Measurements from ENCODE around the gene GLRX. TPM values are rescaled to one million over a fixed set of nuclear protein-coding genes. Genes with fewer than 3 reads are reported as not detected.

The GLRX gene
- total and polyA plus RNA-seq, 10 of the 15 experiments (the other 5 are each of a cell fraction or from before 2014, with no cell fraction given), result 63.0 to 366 (median 186) TPM

GRCh38 chr5:95778713-95779436, 43.7 kb downstream of the GLRX start:
- ATAC-seq (no peak), FAIRE-seq (no peak), DNase-seq (ENCODE audit: low read depth, low spot score) (no peak)
- TF ChIP-seq IRF4 (IDR thresholded peaks at IDR 0.05; ENCODE audit: low read depth, low read length) (no peak), E2F8 (IDR thresholded peaks at IDR 0.05; ENCODE audit: low read depth, partially characterized antibody) (no peak), SIN3A (IDR thresholded peaks at IDR 0.05; ENCODE audit: low read depth, low read length) (no peak), ZNF384 (IDR thresholded peaks at IDR 0.05; ENCODE audit: borderline replicate concordance, low read depth, low read length) (no peak), ZBTB11 (CRISPR knock-in tag; IDR thresholded peaks at IDR 0.05) (no peak), ZBTB40 (IDR thresholded peaks at IDR 0.05; ENCODE audit: borderline replicate concordance) (no peak), ETV6 (conservative IDR thresholded peaks at IDR 0.05 in 1 of 2, IDR thresholded peaks at IDR 0.05 in 1 of 2; ENCODE audit: borderline replicate concordance in 1 of 2, low read depth in 1 of 2) (no peak), ZBED1 (IDR thresholded peaks at IDR 0.05; ENCODE audit: borderline replicate concordance) (no peak), USF2 (IDR thresholded peaks at IDR 0.05; ENCODE audit: borderline replicate concordance, low read depth, low read length) (no peak)
- no peaks in the 10 kb centered on the region for H3K27me3 ChIP-seq (replicated peaks in 1 of 2; ENCODE audit: control insufficient read depth in 2 of 2, insufficient read depth in 2 of 2, low read length in 1 of 2)
- no peak overlapping the region for H3K9ac ChIP-seq (ENCODE audit: control insufficient read depth, insufficient read depth, low read length)
- no peak overlapping the region for H3K4me2 ChIP-seq (ENCODE audit: control insufficient read depth, insufficient read depth)
- H4K20me1 ChIP-seq (ENCODE audit: control insufficient read depth, insufficient read depth), result no peaks in the 10 kb centered on the region
- no peaks in the 10 kb centered on the region for H3K36me3 ChIP-seq (ENCODE audit: control insufficient read depth in 2 of 2, insufficient read depth in 2 of 2, low read length in 1 of 2)
- in situ Hi-C loops (cut with MboI), result loop anchor here (5.0 kb wide), 1 partner anchor 68 kb away; no protein-coding TSS in a partner anchor
- no peaks in the 10 kb centered on the region for H3K79me2 ChIP-seq (ENCODE audit: control insufficient read depth, insufficient read depth, low read length)
- H3K4me3 ChIP-seq, result no peak overlapping the region
- no peak overlapping the region for H3K27ac ChIP-seq (ENCODE audit: control insufficient read depth, insufficient read depth)
- intact Hi-C loops (cut with micrococcal nuclease; ENCODE audit: unreplicated experiment), result no loop called here
- POLR2A ChIA-PET, result interaction anchor here (0.6 to 1.4 kb wide), 4 partner anchors 9 to 557 kb away, joined by 3 read pairs; no protein-coding TSS in a partner anchor
- WGBS (ENCODE audit: insufficient coverage, insufficient replicate concordance, low lambda C conversion rate, missing lambda C conversion rate), result 79% methylated on average over 7 of the region's 7 CpGs
- BruUV-seq (replicated peaks), result no TSS peak
- H3K9me3 ChIP-seq (replicated peaks; ENCODE audit: control insufficient read depth, insufficient read depth, low read length), result no peaks in the 10 kb centered on the region
- H3K4me1 ChIP-seq (ENCODE audit: control insufficient read depth, insufficient read depth, low read length), result no peaks in the 10 kb centered on the region
- H2AFZ ChIP-seq (ENCODE audit: control insufficient read depth, low read depth, low read length), result no peak overlapping the region
- SMC1A ChIA-PET (ENCODE audit: uncharacterized antibody, unreplicated experiment), result interaction anchor here (0.9 to 19.5 kb wide), 12 partner anchors 9 to 137 kb away, joined by 3 to 622 read pairs (median 4); partner anchors contain the start of gene RFESD
- CTCF ChIA-PET, result interaction anchor here (0.9 to 18.7 kb wide), 6 partner anchors 10 to 134 kb away, joined by 4 to 653 read pairs (median 36); partner anchors contain the start of gene GLRX
- RAD21 ChIA-PET (ENCODE audit: unreplicated experiment), result interaction anchor here (0.7 to 5.7 kb wide), 7 partner anchors 25 to 714 kb away, joined by 3 to 209 read pairs (median 4); no protein-coding TSS in a partner anchor
